Measurements from ENCODE around the gene COL1A2. TPM values are rescaled to one million over a fixed set of nuclear protein-coding genes. Genes with fewer than 3 reads are reported as not detected.

The COL1A2 gene
- total and polyA plus RNA-seq, 2 of the 13 experiments (the other 11 are each of a cell fraction or from before 2014, with no cell fraction given) = not detected

GRCh38 chr7:94397722-94398121, 3.0 kb downstream of the COL1A2 start (continued):
- no peak for TF ChIP-seq ZBTB2 (CRISPR knock-in tag; IDR thresholded peaks at IDR 0.05; ENCODE audit: low read depth)

GRCh38 chr7:94398841-94399240, 4.1 kb downstream of the COL1A2 start:
- ChIA-PET CTCF (ENCODE audit: low intra/inter-chr PET ratio, low total read pairs) (no interaction called here), POLR2A (no interaction called here)
- 5% methylated on average over 6 of the region's 6 CpGs for WGBS (ENCODE audit: low lambda C conversion rate)
- BruUV-seq (replicated peaks) = no TSS peak
- ATAC-seq (no peak), DNase-seq (ENCODE audit: low spot score) (no peak), FAIRE-seq (no peak)
- Histone ChIP-seq H3K4me1 (ENCODE audit: insufficient read depth, low read length) (no peaks in the 10 kb centered on the region), H3K4me3 (replicated peaks in 1 of 3; ENCODE audit: insufficient read depth in 1 of 3, low read depth in 2 of 3, low read length in 3 of 3) (no peak overlapping the region), H3K36me3 (replicated peaks in 1 of 2; ENCODE audit: control insufficient read depth in 1 of 2, insufficient read depth in 2 of 2, low read length in 2 of 2) (no peaks in the 10 kb centered on the region), H3K9me3 (ENCODE audit: low read length) (no peaks in the 10 kb centered on the region), H3K27me3 (ENCODE audit: control insufficient read depth in 1 of 2, insufficient read depth in 2 of 2, low read length in 2 of 2) (no peaks in the 10 kb centered on the region), H4K20me1 (ENCODE audit: insufficient read depth, low read length) (no peaks in the 10 kb centered on the region), H3K79me2 (ENCODE audit: insufficient read depth, low read length) (no peaks in the 10 kb centered on the region), H2AFZ (ENCODE audit: low read length) (no peak overlapping the region), H3K4me2 (ENCODE audit: low read depth, low read length) (no peak overlapping the region), H3K9ac (ENCODE audit: insufficient read depth, low read depth, low read length) (no peak overlapping the region), H3K27ac (ENCODE audit: extremely low read length, insufficient read depth, low read length) (no peak overlapping the region)
- no peak for TF ChIP-seq NR2F1 (CRISPR knock-in tag; IDR thresholded peaks at IDR 0.05)
- no peak for TF ChIP-seq BRF2 (CRISPR knock-in tag; IDR thresholded peaks at IDR 0.05)
- no peak for TF ChIP-seq ZNF282 (IDR thresholded peaks at IDR 0.05; ENCODE audit: partially characterized antibody)
- in situ Hi-C loops (cut with HindIII; ENCODE audit: extremely low pct_ligation_motif_present, low pct_unique_long_range_greater_than_20kb) (no loop called here), intact Hi-C loops (cut with micrococcal nuclease; ENCODE audit: unreplicated experiment) (loop anchor here (5.0 kb wide), 1 partner anchor 682 kb away; no protein-coding TSS in a partner anchor)
